IMR-90 (cell line): ENCODE results near the gene SEC14L1. TPM values are rescaled to one million over a fixed set of nuclear protein-coding genes. Genes with fewer than 3 reads are reported as not detected.

Source experiments
- ATAC-seq: fragments of 200-7000 bp; cut with Tn5 transposase; 2 replicates; pipeline ENCODE4 v1.9.1; 2020; ENCODE audit warnings: low read depth, mild to moderate bottlenecking, moderate library complexity
- BruUV-seq: library from RNA; stranded (reverse); fragments of 400-500 nt; replicated peaks from 2 replicates; lab custom pipeline; 2021; lab: Mats Ljungman, UMichigan
- CTCF ChIA-PET: fragments of 300-600 bp; formaldehyde crosslinking; extraction: SDS; loops from one replicate; lab custom pipeline; 2021; ENCODE audit warnings: antibody characterized with exemption; lab: Yijun Ruan, JAX
- POLR2A ChIA-PET: fragments of 300-600 bp; sonication (Branson Sonifier 250); formaldehyde crosslinking; loops from one replicate; lab custom pipeline; 2022; ENCODE audit warnings: antibody characterized with exemption; ENCODE audit not compliant: unreplicated experiment; lab: Charles Lee
- DNase-seq: peaks from one replicate; pipeline ENCODE4 v3.0.0; 2013
- H2AFZ ChIP-seq: replicated peaks from 2 replicates; pipeline ENCODE3; 2013; ENCODE audit warnings: low read length, mild to moderate bottlenecking; ENCODE audit not compliant: poor library complexity
- H2AK5ac ChIP-seq: 2 replicates; pipeline ENCODE4 v1.6.1; 2013; ENCODE audit warnings: low read depth, low read length, inconsistent platforms
- H2AK9ac ChIP-seq: replicated peaks from 2 replicates; pipeline ENCODE3; 2013; ENCODE audit warnings: mild to moderate bottlenecking, low read depth, low read length, moderate library complexity; ENCODE audit not compliant: poor library complexity
- H2BK120ac ChIP-seq: 2 replicates; pipeline ENCODE4 v1.6.1; 2013; ENCODE audit warnings: low read depth, low read length, inconsistent platforms
- H2BK15ac ChIP-seq: 3 replicates; pipeline ENCODE4 v1.6.1; 2013; ENCODE audit warnings: low read depth, low read length, inconsistent platforms
- H2BK20ac ChIP-seq: 2 replicates; pipeline ENCODE4 v1.6.1; 2013; ENCODE audit warnings: low read depth, mild to moderate bottlenecking, inconsistent platforms, low read length, moderate library complexity
- H2BK5ac ChIP-seq: 2 replicates; pipeline ENCODE4 v1.6.1; 2013; ENCODE audit warnings: mild to moderate bottlenecking, low read depth, low read length, inconsistent platforms; ENCODE audit not compliant: poor library complexity, severe bottlenecking
- H3K14ac ChIP-seq: replicated peaks from 2 replicates; pipeline ENCODE4 v1.6.1; 2013; ENCODE audit warnings: low read depth, low read length, inconsistent platforms
- H3K18ac ChIP-seq: 2 replicates; pipeline ENCODE4 v1.6.1; 2013; ENCODE audit warnings: low read depth, low read length, control low read depth
- H3K23ac ChIP-seq: 2 replicates; pipeline ENCODE4 v1.6.1; 2013; ENCODE audit warnings: low read depth, low read length, inconsistent platforms
- H3K27ac ChIP-seq: 2 replicates; pipeline ENCODE4 v1.5.1; 2013; ENCODE audit warnings: mild to moderate bottlenecking, control low read depth, low read length; ENCODE audit not compliant: insufficient read depth
- H3K27me3 ChIP-seq: 2 replicates; pipeline ENCODE4 v1.6.1; 2013; ENCODE audit warnings: low read length; ENCODE audit not compliant: control insufficient read depth, insufficient read depth
- H3K36me3 ChIP-seq: 2 replicates; pipeline ENCODE4 v1.6.1; 2013; ENCODE audit warnings: low read length, mixed read lengths; ENCODE audit not compliant: control insufficient read depth, insufficient read depth
- H3K4ac ChIP-seq: 2 replicates; pipeline ENCODE4 v1.6.1; 2013; ENCODE audit warnings: low read depth, low read length, inconsistent platforms
- H3K4me1 ChIP-seq: 2 replicates; pipeline ENCODE4 v1.6.1; 2013; ENCODE audit warnings: low read length, mixed read lengths; ENCODE audit not compliant: control insufficient read depth, insufficient read depth
- H3K4me2 ChIP-seq: 2 replicates; pipeline ENCODE4 v1.6.1; 2013; ENCODE audit warnings: low read depth, mild to moderate bottlenecking, control low read depth, low read length, moderate library complexity
- H3K4me3 ChIP-seq: 2 replicates; pipeline ENCODE4 v1.5.1; 2013; ENCODE audit warnings: low read depth, mild to moderate bottlenecking, control low read depth, low read length, moderate library complexity; ENCODE audit not compliant: insufficient read depth
- H3K56ac ChIP-seq: 2 replicates; pipeline ENCODE4 v1.6.1; 2013; ENCODE audit warnings: low read length, inconsistent platforms; ENCODE audit not compliant: insufficient read depth; ENCODE audit errors: extremely low read depth
- H3K79me1 ChIP-seq, 2 experiments: 2 replicates each; pipeline ENCODE4 v1.6.1; 2013; ENCODE audit warnings: low read length in 2 of 2, inconsistent platforms in 1 of 2, low read depth in 1 of 2
- H3K9ac ChIP-seq: 2 replicates; pipeline ENCODE4 v1.6.1; 2013; ENCODE audit warnings: low read depth, low read length, control low read depth
- H3K9me1 ChIP-seq: 2 replicates; pipeline ENCODE4 v1.6.1; 2013; ENCODE audit warnings: low read length, inconsistent platforms; ENCODE audit not compliant: insufficient read depth
- H3K9me3 ChIP-seq: 2 replicates; pipeline ENCODE4 v1.6.1; 2013; ENCODE audit warnings: low read length; ENCODE audit not compliant: control insufficient read depth, insufficient read depth
- H4K20me1 ChIP-seq: 2 replicates; pipeline ENCODE4 v1.6.1; 2013; ENCODE audit warnings: low read length, inconsistent platforms; ENCODE audit not compliant: insufficient read depth
- H4K5ac ChIP-seq: 2 replicates; pipeline ENCODE4 v1.6.1; 2013; ENCODE audit warnings: mild to moderate bottlenecking, low read depth, low read length, control low read depth
- H4K8ac ChIP-seq, 2 experiments: 2 replicates each; pipeline ENCODE4 v1.6.1; 2013; ENCODE audit warnings: low read depth in 2 of 2, low read length in 2 of 2, control low read depth in 1 of 2, inconsistent platforms in 1 of 2
- H4K91ac ChIP-seq: 2 replicates; pipeline ENCODE4 v1.6.1; 2013; ENCODE audit warnings: low read depth, low read length, inconsistent platforms; ENCODE audit not compliant: insufficient read depth
- CEBPB ChIP-seq: IDR thresholded peaks from 2 replicates; pipeline ENCODE4 v1.6.1; 2012; ENCODE audit warnings: low read depth, low read length, improper control_type of control experiment
- WGBS, 2 experiments: methylation state at CpG; one replicate each; pipeline versions ENCODE4 v1.1.5 to v1.1.7; 2013; ENCODE audit warnings: missing lambda C conversion rate in 2 of 2; ENCODE audit not compliant: insufficient read length in 1 of 2; ENCODE audit errors: extremely low coverage in 2 of 2; 5-methylcytosine and 5-hydroxymethylcytosine counted together
- dilution Hi-C: fragments of 300-500 bp; cut with HindIII; formaldehyde crosslinking; loops from one replicate; pipeline ENCODE4 v1.14.3; 2018; ENCODE audit warnings: low sequenced_read_pairs; ENCODE audit not compliant: unreplicated experiment
- in situ Hi-C: fragments of 300-500 bp; cut with MboI; formaldehyde crosslinking; loops from 3 replicates; pipeline ENCODE4 v1.14.3; 2019; ENCODE audit warnings: low sequenced_read_pairs, inconsistent platforms, mixed read lengths
- intact Hi-C: fragments of 100-400 bp; cut with micrococcal nuclease; formaldehyde crosslinking; loops from 2 replicates; pipeline ENCODE4 v1.10.0; 2022
- polyA plus RNA-seq, 3 experiments: library from polyadenylated mRNA; depleted of rRNA; stranded (reverse); fragments of >200 nt; gene quantifications; 2 replicates each; pipeline ENCODE4 v1.2.3, GENCODE V29; 2012; ENCODE audit warnings: low replicate concordance in 1 of 3
- total RNA-seq: library from RNA; depleted of rRNA; stranded (reverse); fragments of >200 nt; gene quantifications from 2 replicates; pipeline ENCODE4 v1.2.3, GENCODE V29; 2012

Gene SEC14L1
- total and polyA plus RNA-seq, 2 of the 4 experiments (the other 2 are of a cell fraction), result 24.9 to 35.8 TPM

GRCh38 chr17:77189148-77189547 is 48.4 kb downstream of the SEC14L1 start:
- Histone ChIP-seq H3K14ac (no peak overlapping the region; the same call in 1 of the 2 replicates), H2BK15ac (no peak overlapping the region), H3K27ac (no peak overlapping the region), H4K8ac (no peak overlapping the region), H4K91ac (no peak overlapping the region), H2BK20ac (no peak overlapping the region), H3K79me1 (peaks cover 40 to 78% of the 10 kb centered on the region in 2 experiments), H3K18ac (no peak overlapping the region), H3K4ac (no peak overlapping the region), H3K23ac (no peak overlapping the region), H3K27me3 (no peaks in the 10 kb centered on the region), H2BK5ac (no peak overlapping the region), H2BK120ac (no peak overlapping the region), H2AFZ (no peak overlapping the region), H3K4me3 (no peak overlapping the region), H3K9me3 (no peaks in the 10 kb centered on the region), H2AK5ac (no peak overlapping the region), H3K4me1 (peaks cover 7% of the 10 kb centered on the region), H3K36me3 (peaks cover 20% of the 10 kb centered on the region), H3K9ac (no peak overlapping the region), H3K56ac (no peak overlapping the region), H3K9me1 (peaks cover 11% of the 10 kb centered on the region), H2AK9ac (no peak overlapping the region), H4K5ac (no peak overlapping the region), H4K20me1 (peaks cover 39% of the 10 kb centered on the region), H3K4me2 (no peak overlapping the region)
- intact Hi-C loops (loop anchor here (5.0 kb wide), 1 partner anchor 37 kb away; no protein-coding TSS in a partner anchor), in situ Hi-C loops (no loop called here), dilution Hi-C loops (no loop called here)
- ChIA-PET CTCF (no interaction called here), POLR2A (no interaction called here)
- no peak for ATAC-seq
- no CpG with 5 or more reads among the region's 2 CpGs for WGBS, 2 experiments
- no peak for DNase-seq
- TF ChIP-seq CEBPB, result no peak
- BruUV-seq, result no TSS peak
